Measurements from ENCODE around the gene IRS2. TPM values are rescaled to one million over a fixed set of nuclear protein-coding genes. Genes with fewer than 3 reads are reported as not detected.

The IRS2 gene
- total and polyA plus RNA-seq, 2 experiments from 2014 or later: 3.6 to 14.5 TPM

GRCh38 chr13:109767023-109767422 is 19.4 kb downstream of the IRS2 start:
- no peak for ATAC-seq
- Mint-ChIP-seq H3K4me3 (no peak overlapping the region), H3K9me3 (no peaks in the 10 kb centered on the region), H3K36me3 (ENCODE audit: low read depth) (peaks cover 22% of the 10 kb centered on the region), H3K27me3 (ENCODE audit: insufficient read depth, low read depth, poor library complexity) (peaks cover 2% of the 10 kb centered on the region), H3K4me1 (peaks cover 44% of the 10 kb centered on the region), H3K27ac (no peak overlapping the region)
- Histone ChIP-seq H3K79me2 (replicated peaks; ENCODE audit: insufficient read depth) (peaks cover 81% of the 10 kb centered on the region), H3K36me3 (ENCODE audit: insufficient read depth) (no peaks in the 10 kb centered on the region), H3K4me1 (ENCODE audit: insufficient read depth) (peaks cover 15% of the 10 kb centered on the region), H3K27ac (ENCODE audit: low read depth) (no peak overlapping the region), H3K9me2 (ENCODE audit: insufficient read depth) (no peaks in the 10 kb centered on the region), H2AFZ (no peak overlapping the region), H3K4me2 (no peak overlapping the region), H3K4me3 (no peak overlapping the region), H3F3A (replicated peaks; ENCODE audit: low read depth) (no peaks in the 10 kb centered on the region), H4K20me1 (replicated peaks; ENCODE audit: insufficient read depth) (peaks cover 28% of the 10 kb centered on the region), H3K27me3 (ENCODE audit: insufficient read depth) (no peaks in the 10 kb centered on the region)
- no peak for DNase-seq (ENCODE audit: low spot score)
- TF ChIP-seq CTCF (conservative IDR thresholded peaks at IDR 0.05; ENCODE audit: low read depth in 2 of 2) (no peak), CREB1 (CRISPR knock-in tag; IDR thresholded peaks at IDR 0.05; ENCODE audit: low read depth) (no peak), REST (IDR thresholded peaks at IDR 0.05; ENCODE audit: unreplicated experiment) (no peak), STAT1 (IDR thresholded peaks at IDR 0.05; ENCODE audit: unreplicated experiment) (no peak), JUNB (IDR thresholded peaks at IDR 0.05; ENCODE audit: unreplicated experiment) (no peak), NANOG (IDR thresholded peaks at IDR 0.05; ENCODE audit: borderline replicate concordance) (no peak), ZNF331 (CRISPR knock-in tag; IDR thresholded peaks at IDR 0.05; ENCODE audit: low read depth) (no peak), ZNF462 (CRISPR knock-in tag; IDR thresholded peaks at IDR 0.05) (no peak), EZH2phosphoT487 (IDR thresholded peaks at IDR 0.05; ENCODE audit: unreplicated experiment) (no peak), POLR2AphosphoS5 (IDR thresholded peaks at IDR 0.05; ENCODE audit: low read depth) (no peak), ZNF114 (CRISPR knock-in tag; IDR thresholded peaks at IDR 0.05) (no peak), ETS1 (IDR thresholded peaks at IDR 0.05) (no peak), EZH2 (IDR thresholded peaks at IDR 0.05; ENCODE audit: low read depth, unreplicated experiment) (no peak)

All from GM23338 (cell line).